Pericardium fibroblast (primary cell): ENCODE results near the gene ZNF695. TPM values are rescaled to one million over a fixed set of nuclear protein-coding genes. Genes with fewer than 3 reads are reported as not detected.

Experiments used
- total RNA-seq: library from RNA; depleted of rRNA; stranded (reverse); fragments of >200 nt; gene quantifications from 2 replicates; pipeline ENCODE4 v1.2.3, GENCODE V29; 2015

Gene ZNF695
- total RNA-seq, result 0.60 TPM in 1 of 2 replicates, not detected in the other

DNA sequence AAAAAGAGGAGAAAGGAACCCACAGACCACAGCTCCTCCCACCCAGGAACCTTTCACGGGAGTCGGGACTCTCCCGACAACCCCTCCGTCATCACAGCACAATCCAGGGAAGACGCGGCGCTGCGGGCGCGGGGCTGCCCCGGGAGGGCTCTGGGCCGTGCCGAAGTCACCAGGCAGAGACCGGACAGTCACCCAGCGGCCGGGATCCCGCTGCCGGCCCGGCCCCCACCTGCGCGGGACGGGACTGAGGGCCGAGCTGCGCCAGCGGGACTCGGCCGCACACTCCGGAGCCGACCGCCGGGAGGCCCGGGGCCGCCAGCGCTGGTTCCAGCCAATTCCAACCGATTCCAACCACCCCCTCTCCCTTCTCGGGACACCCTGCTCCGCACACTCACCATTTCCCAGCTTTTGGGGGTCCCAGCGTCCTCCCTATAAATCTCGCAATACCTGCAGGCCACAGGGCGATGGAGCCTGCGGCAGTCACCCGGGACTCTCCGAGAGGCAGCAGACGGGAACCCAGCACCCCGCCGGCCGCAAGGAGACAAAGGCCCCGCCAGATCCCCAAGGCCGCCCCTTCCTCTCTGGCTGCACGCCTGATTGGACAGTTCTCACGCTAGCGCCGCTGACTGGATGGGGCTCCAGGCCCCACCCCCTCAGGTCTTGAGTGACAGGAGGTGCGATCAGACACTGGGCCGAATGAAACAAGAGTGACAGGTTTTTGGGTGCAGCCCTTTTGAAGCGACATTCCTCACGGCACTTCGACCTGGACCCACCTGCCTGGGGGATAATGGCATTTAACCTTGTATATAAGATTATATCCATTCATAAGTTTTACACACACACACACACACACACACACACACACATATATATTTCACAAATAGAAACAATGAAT is at the start of gene ZNF695:
Gene ZNF695 (minus strand): TSS at position 547 of the 895 bp plus-strand sequence. CDS start 149 bp downstream, at position 398.

Other genes starting within 250 kb of the ZNF695 start
- gene AHCTF1, start 76.1 kb downstream of the ZNF695 start, total RNA-seq, result 7.7 and 10.4 TPM in 2 replicates
- gene ZNF670, start 70.8 kb upstream of the ZNF695 start, total RNA-seq, result 2.3 and 2.7 TPM in 2 replicates
- 4.8 and 9.2 TPM in 2 replicates for gene ZNF669, start 96.3 kb upstream of the ZNF695 start, total RNA-seq
- 13.1 and 16.9 TPM in 2 replicates for gene ZNF124, start 164.0 kb upstream of the ZNF695 start, total RNA-seq
- not detected in 2 replicates for gene VN1R5, start 248.0 kb upstream of the ZNF695 start, total RNA-seq